ENCODE data around the gene PCSK2.

PCSK2 gene

DNA sequence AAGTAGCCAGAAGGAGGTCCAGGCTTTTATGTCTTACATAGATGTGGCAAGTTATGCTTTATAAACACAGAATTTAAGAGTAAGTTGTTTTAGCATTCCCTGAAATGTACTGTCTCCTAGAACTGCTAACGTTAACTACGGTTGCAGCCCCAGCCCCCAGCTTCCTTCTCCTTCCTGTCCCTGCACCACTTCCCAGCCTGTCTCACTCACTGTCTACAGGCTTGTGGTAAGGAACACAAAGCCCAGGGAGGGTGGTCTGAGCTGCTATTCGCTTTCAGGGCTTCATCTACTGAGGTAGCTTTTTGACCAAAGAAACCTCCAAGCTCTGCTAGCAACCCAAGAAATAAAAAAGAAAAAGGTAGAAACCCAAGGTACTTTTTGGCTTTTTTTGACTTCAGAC lies 35.9 kb downstream of the PCSK2 start:
- DNase-seq (ENCODE audit: low read depth in 2 of 2), result no peak

DNA sequence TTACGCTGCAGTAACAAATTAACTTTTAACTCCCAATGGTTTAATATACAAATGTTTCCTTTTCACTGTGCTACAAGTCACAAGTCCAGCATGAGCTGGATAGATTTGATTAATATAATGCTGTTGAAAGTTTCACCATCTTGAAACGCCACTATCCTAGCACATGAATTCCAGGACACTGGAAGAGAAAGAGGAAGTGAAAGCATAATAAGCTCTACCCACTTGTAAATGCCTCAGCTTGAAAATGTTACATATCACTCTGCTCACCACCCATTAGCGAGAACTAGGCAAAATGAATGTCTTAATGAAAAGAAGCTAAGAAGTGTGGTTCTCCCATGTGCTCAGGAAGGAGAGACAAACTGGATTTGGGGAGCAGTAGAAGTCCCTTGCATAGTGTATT lies 46.9 kb downstream of the PCSK2 start:
- no peak for DNase-seq (ENCODE audit: low read depth in 2 of 2)

DNA sequence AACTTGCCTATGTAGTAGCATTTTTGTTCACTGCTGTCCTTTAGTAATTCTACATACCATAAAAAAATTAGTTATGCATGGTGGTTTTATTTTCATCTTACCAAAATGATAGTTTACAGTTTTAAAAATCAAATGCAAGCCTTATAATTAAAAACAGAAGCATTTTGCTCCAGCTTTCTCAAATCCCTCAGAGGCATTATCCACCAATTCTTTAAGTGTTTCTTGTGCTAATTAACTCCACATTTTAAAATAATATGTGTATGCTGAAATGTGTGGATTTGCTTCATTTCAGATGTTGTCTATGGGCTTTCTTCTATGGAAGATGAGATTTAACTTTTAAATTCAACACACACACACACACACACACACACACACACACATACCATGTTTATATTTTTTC lies 49.3 kb downstream of the PCSK2 start:
- DNase-seq (ENCODE audit: low read depth in 2 of 2), result no peak

DNA sequence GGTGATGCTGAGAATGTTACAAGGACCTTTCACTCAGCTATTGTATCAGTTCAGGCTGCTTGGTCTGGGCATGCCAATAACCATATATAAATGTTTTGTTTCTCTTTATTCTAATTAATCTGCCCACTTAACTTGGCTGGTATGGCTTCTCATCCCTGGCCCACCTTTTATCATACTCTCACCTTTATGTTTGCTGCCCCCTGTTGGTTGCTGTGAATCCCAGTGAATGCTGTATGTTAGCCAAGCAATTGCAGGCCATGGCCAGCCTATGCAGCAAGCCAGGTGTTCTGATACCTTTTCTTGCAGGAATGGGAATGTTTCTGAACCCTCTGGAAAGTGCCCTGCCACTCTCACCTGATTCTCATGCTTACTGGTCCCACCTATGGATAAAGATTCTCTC lies 54.6 kb downstream of the PCSK2 start:
- DNase-seq (ENCODE audit: low read depth in 2 of 2), result peak in 1 of 2 experiments; percentile 6

DNA sequence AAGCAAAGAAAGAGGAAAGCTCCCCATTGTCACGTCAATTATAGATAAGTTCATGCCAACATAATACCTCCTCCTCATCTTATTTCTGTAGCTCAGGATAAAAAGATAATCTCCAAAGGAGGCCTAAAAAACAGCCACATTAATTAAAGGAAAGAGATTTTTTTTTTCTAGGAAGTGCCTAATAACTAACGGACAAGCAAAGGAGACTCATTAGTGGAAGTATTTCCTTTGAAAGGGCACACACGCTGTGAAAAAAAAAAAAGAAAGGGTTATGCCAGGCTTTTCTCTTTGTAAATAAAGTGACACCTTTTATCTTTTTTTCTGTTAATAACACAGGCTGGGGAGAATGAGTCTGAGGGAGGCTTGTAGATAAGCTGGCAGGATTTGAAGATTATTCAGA lies 55.7 kb downstream of the PCSK2 start:
- DNase-seq (ENCODE audit: low read depth in 2 of 2), result no peak

DNA sequence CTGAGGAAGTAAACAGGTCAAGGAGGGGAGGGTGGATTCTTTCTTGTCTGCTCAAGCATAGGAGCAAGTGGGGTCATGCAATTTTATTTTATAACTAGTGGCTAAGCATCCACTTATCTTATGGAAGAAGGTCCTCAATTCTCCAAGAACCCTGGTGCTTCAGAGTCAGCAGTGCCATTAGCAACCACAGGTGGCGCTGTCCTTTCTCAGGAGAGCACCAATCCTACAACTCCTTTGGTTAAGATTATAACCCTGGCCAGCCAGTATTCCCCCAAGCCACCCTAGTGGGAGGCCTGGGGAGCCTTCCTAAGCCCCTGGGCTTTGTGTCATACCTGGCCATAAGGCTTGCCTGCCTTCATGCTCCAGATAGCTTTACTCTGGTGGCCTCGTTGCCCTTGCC lies 60.7 kb downstream of the PCSK2 start:
- no peak for DNase-seq (ENCODE audit: low read depth in 2 of 2)

DNA sequence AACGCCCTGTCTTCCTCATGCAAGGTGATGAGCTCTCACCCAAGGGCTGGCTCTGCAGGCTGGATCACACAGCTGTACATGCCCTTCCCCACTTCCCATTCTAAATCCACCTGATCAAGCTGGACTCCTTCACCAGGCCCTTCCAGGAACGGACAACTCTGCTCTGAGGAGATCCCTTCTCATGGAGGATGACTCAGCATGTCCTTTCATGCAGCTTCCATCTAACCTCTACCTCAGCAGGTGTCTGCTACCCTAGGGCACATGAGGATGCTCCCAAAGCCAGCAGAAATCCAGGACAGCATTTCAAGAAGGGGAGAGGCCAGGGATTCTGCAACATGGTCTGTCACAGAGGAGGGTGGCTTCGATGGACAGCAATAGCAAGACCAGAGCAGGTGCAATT lies 61.2 kb downstream of the PCSK2 start:
- no peak for DNase-seq (ENCODE audit: low read depth in 2 of 2)

DNA sequence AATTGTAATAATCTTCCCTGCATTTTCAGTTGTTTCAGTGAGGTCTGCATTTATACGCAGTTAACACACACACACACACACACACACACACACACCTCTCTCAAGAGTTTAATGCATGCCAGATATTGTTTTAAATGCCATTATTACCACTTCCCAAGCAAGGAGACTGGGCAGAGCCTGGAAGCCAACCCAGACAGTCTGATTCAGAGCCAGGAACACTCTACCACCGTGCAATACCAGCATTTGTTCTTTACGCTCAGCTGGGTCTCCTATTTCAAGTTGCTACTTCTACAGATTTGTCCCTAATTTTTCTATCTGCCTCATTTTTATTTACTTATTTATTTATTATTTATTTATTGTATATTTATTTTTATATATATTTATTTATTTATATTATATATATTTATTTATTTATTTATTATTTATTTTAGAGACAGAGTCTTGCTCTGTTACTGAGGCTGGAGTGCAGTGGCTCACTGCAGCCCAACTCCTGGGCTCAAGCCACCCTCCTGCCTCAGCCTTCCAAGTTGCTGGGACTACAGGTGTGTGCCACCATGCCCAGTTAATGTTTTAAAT lies 68.4 kb downstream of the PCSK2 start:
- DNase-seq (ENCODE audit: low read depth in 2 of 2), result no peak

DNA sequence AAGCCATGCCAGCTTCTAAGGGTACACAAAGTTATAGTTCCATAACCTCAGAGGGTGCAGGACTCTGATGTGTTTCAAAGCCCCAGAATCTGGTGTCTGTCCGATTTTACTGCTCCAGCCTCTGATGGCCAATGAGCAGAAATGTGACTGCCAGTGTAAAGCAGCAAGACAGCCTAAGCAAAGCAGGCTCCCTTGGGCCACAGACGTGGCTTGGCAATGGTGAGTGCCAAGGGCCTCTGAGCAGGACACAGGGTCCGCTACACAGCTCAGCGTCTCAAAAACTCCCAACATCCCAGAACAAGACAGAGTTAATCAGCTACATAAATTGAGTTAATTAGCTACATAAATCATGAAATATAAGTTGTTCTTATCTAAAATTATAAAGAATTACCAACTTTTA lies 69.2 kb downstream of the PCSK2 start:
- DNase-seq (ENCODE audit: low read depth in 2 of 2), result no peak

DNA sequence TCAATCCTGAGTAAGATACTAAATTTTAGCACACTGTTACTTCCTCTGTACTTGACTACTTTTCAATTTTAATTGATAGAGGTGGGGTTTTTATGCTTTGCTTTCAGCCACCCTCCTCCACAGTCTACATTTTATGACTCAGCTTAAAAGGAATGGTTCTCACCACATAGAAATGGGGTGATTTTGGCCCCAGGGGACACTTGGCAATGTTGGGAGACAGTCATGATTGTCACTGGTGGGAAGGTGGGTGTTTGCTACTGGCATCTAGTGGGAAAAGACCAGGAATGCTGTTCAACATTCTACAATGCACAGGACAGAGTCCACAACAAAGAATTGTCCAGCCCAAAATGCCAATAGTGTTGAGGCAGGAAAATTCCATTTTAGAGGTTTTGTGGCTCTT lies 71.3 kb downstream of the PCSK2 start:
- DNase-seq (ENCODE audit: low read depth in 2 of 2), result no peak

DNA sequence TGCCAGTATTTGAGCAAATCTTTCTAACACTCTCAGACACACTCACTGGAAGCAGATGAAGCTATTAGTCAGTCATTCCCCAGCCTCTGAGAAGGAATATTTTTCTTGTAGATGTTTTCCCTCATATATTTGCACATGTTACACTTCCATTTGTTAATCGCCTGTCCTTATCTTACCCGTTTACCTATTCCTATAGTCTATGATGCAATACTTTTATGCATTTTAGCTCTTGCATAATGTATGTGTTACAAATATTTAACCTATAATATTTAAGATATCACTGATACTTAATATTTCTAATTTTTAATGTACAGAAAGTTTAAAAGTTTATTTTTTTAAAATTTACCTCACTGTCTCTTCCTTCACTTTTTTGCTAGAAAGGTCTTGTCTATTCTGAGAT lies 71.9 kb downstream of the PCSK2 start:
- no peak for DNase-seq (ENCODE audit: low read depth in 2 of 2)

DNA sequence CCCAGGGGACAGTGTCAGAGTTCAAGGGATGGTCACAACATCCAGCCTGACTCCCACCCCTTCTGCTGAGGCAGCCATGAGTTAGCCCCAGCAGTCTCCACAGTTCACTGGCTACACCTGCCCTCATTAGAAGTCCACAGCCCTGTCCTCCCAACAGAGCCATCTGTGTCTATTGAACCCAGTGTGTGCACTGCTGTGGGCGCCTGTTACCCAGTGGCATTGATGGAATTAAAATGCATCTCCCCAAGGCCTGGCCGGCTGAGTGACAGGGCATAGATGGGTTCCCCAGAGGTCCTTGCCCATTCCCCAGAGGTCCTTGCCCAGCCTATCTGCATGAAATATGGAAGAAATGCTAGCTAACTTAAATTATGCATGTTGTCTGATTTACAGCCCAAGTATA lies 73.3 kb downstream of the PCSK2 start:
- no peak for DNase-seq (ENCODE audit: low read depth in 2 of 2)

DNA sequence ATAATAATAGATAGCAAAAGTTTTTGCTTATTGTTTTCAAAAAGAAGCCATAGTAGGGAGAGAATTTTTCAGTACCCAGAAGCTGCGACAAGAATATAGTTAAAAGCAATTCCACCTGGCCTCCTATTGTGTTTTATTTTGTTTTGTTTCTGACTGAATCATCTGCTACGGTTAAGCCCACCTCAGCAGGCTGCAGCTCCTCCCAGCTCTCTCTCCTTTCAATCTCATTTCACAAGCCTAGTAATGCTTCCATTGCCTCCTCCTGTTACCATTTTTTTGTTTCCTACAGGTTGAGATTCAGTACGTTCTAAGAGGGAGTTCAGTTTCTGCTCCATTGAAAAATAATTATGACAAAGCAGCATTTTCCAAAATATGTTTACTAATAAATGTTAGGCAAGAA lies 77.9 kb downstream of the PCSK2 start:
- DNase-seq (ENCODE audit: low read depth in 2 of 2), result no peak

DNA sequence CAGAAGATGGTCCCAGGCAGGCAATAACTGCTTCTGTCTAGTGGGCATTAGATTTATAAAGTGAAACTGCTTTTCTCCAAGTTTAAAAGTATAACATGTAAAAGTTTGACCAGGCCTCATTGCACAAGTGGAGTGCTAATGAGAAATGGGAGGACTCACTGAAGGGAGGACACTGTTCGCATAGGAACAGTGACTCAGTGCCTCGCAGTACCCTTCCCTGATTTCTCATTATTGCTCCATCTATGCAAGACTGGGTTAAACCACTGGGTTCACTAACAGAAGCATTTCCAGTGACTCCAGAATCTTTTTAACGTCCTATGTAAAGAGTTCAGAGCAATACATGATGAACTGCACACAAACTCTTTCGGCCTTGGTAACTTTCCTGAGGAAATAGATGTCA lies 79.6 kb downstream of the PCSK2 start:
- DNase-seq (ENCODE audit: low read depth in 2 of 2), result no peak

DNA sequence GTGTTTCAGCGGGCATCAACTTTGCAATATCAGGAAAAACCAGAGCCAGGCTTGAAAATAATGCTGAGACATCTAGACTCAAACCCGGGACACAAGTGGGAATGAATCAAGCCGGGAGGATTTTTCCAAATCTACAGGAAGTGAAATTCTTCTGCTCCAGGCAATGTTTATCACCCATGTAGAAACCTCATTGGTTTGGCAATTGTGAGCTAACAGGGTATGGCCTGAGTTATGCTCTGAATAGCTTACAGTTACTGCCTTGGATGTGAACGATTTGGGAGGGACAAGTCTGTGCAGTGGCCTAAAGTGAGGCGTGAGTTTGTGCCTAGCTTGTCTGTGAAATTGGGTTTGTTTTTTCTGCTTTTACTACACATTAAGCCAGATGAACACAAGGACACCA lies 87.4 kb downstream of the PCSK2 start:
- no peak for DNase-seq (ENCODE audit: low read depth in 2 of 2)

DNA sequence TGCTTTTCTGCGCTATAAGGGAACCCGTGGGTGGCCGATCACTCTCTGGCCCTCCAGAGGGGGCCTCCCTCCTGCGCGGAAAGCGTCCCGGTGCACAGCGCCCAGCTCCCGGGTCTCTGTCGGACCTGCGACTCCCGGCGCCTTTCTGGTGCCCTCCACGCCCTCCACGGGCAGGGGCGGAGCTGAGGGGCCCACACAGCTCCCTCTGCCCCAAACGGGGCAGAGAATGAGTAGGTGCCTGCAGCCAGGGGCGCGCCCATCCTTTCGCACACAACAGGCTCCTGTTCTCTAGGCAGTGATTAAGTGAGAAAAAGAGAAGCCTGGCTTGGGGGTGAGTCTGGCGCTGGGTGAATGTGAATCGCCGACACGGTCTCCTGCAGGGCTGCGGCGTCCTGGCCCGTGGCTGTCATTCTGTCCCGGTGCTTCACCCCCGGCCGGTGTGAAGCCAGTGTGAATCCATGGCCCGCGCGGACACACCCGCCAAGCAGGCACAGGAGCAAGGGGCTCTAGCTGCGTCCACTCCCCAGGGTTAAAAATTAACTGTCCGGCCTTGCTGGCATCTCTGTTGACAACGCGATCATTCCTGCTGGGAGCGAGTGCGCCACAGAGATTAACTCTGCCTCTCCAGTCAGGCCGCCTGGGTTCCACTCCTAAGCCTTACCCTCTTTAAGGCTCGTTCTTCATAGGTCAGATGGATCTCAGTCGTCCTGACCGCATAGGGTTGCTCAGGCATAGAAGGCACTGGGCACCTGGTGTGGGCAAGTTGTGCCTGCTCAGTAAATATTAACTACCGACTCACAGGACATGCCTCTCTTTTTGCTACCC lies 88.8 kb downstream of the PCSK2 start:
- DNase-seq (ENCODE audit: low read depth in 2 of 2), result no peak

DNA sequence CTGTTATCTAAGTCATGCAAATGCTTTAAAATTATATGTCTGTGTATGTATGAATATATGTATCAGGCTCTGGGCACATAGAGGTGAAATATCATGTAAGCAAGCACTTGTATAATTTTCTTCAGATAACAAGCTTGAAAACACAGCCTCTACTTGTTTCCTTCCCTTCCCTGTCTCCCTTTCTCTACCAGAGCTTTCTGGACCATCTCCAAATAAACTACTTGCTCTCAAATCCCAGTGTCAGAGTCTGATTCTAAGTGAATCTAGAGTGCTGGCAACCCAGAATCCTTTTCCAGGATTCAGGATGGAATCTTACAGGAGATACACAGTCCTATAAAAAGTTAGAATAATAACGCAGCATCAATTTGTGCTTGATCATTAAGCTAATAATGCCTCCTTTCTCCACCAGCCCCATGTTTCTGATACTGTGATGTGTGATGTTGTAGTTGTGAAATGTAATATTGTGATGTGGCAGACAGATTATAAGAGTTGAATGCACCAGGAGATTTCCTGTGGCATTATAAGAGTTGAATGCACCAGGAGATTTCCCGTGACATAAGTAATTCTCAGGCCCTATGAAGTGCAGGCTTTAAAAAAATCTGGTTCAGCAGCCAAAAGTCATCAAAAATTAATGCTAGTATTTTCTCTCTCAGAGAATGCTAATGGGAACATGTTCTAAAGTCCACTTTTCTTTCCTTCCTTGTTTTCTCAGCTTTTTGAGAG lies 89.6 kb downstream of the PCSK2 start:
- DNase-seq (ENCODE audit: low read depth in 2 of 2), result no peak

DNA sequence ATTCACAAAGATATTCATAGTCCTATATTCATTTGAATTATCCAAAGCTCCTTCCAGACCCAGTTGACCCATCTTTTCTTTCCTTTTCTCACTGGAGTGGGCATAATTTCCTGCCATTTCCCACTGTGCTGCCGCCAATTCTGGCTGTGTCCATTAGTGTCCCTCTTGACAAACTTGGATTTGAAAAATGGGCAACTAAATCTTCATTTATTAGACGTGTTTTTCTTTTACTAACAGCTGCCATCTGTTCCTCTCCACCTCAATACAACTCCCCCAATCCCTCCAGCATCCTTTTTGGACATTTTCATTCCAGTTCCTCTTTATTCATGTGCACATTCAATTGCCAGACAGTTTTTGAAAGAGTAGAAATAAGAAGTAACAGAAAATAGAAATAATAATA lies 90.5 kb downstream of the PCSK2 start:
- DNase-seq (ENCODE audit: low read depth in 2 of 2), result no peak

DNA sequence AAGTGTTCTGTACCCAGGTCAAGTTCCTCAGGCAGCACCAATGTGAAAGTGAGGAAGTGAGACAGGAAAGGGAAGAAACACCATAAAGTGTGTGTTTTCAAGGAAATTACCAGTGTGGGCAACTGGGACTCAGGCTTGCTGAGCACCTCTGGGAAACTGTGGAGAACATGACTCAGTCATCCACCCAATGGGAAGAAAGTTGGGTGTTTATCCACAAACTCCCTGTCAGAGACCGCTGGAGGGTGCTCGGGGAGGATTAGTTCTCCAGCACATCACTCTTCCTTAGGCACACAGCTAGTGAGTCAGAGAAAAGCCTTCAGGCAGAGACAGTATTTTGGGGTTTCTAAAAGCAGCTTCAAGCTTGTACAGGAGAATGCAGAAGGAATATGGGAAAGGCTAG lies 93.6 kb downstream of the PCSK2 start:
- DNase-seq (ENCODE audit: low read depth in 2 of 2), result no peak

DNA sequence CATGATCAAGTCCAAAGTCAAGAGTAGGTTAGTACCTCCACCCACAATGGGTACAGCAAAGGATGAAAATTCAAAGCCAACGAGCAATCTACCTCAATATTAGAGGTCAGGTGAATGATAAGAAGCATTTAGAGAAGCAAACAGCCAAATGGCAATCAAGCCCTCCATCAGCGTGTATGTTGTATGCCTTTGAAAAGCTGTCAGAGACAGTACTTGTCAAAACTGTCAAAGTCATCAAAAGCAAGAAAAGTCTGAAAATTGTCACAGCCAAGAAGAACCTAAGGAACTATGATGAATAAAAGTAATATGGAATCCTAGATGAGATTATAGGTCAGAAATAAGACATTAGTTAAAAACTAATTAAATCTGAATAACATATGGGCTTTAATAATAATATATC lies 99.3 kb downstream of the PCSK2 start:
- DNase-seq (ENCODE audit: low read depth in 2 of 2), result no peak

DNA sequence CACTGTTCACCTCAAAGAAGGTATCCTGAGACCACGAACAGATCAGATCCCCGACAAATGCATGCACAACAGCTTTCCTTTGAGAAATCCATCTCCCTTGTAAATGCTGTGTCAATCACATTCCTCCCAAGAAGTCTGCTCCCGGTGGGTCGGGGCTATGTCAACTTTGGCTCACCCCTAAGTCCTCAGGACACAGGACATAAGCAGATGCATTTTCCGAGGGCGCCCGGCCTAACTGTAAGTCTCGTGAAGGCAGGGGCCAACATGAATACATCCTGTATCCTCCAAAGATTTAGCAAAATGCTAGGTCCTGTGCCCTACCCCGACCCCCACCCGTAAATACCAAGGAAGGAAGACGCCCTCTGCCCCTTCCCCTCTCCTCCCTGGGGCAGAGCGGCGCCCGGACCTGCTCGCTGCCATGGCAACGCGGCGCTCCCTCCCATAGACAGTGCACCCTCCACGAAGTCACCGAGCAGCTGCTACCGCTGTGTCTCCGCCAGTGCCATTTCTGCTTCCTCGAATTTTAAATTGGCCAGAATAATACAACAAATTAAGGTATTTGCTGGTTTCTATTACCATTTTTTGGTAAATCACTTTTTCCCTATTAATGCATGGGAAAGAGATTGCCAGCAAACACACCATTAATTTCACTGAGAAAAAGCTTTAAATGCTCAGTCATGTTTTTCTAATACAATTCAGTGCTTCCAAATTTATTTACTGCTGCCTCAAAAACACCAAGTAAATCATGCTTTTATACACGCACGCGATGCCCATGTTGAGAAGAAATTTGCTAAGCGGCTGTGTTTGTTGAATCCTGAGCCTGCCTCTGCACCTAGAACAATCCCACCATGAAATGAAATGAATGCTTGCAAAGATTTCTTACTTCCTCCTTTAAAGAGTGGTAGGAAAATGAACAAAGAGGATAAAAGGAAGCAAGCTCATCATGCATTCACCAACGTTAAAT lies 100.6 kb downstream of the PCSK2 start:
- no peak for DNase-seq (ENCODE audit: low read depth in 2 of 2)

DNA sequence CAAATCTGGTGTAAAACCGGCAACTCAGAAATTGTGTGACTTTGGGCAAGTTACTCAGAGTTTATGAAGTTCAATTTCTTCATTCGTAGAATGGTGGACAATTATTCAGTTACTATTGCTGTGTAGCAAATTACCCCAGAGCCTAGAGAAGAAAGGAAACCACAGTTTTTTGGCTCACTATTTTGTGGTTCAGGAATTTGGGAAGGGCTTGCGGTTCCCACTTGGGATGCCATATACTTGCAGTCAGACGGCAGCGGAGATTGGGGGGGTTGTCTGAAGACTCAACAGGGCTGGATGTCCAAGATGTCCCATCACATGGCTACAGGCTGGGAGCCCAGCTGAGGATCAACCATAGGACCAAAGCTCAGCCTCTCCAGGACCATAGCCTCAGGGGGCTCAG lies 108.1 kb downstream of the PCSK2 start:
- DNase-seq (ENCODE audit: low read depth in 2 of 2), result no peak

All from stimulated activated CD4-positive, alpha-beta T cell treated with anti-CD3 and anti-CD28 coated beads, Interleukin-12 subunit alpha, Interleukin-12 subunit beta, amount 100 ng/mL, for 24 hours (primary cell).